Measurements from ENCODE around the gene CHADL. TPM values are rescaled to one million over a fixed set of nuclear protein-coding genes. Genes with fewer than 3 reads are reported as not detected.

Gene CHADL, protein sequence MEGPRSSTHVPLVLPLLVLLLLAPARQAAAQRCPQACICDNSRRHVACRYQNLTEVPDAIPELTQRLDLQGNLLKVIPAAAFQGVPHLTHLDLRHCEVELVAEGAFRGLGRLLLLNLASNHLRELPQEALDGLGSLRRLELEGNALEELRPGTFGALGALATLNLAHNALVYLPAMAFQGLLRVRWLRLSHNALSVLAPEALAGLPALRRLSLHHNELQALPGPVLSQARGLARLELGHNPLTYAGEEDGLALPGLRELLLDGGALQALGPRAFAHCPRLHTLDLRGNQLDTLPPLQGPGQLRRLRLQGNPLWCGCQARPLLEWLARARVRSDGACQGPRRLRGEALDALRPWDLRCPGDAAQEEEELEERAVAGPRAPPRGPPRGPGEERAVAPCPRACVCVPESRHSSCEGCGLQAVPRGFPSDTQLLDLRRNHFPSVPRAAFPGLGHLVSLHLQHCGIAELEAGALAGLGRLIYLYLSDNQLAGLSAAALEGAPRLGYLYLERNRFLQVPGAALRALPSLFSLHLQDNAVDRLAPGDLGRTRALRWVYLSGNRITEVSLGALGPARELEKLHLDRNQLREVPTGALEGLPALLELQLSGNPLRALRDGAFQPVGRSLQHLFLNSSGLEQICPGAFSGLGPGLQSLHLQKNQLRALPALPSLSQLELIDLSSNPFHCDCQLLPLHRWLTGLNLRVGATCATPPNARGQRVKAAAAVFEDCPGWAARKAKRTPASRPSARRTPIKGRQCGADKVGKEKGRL
- total RNA-seq: under 1 TPM in 1 of 2 experiments, not detected in 1; 0.08 TPM

- ChIA-PET CTCF (no interaction called here), POLR2A (interaction anchor here (1.1 kb wide), 1 partner anchor 34 kb away, joined by 3 read pairs; no protein-coding TSS in a partner anchor)
Measured at GRCh38 chr22:41240377-41241132, at the start of gene CHADL. Gene CHADL, minus strand, starts transcription at chr22:41240931. Its CDS starts 50 bp downstream, at chr22:41240881.

- POLR2A ChIA-PET: no interaction called here
Measured at GRCh38 chr22:41289671-41290070, 48.9 kb upstream of the CHADL start.

DNA sequence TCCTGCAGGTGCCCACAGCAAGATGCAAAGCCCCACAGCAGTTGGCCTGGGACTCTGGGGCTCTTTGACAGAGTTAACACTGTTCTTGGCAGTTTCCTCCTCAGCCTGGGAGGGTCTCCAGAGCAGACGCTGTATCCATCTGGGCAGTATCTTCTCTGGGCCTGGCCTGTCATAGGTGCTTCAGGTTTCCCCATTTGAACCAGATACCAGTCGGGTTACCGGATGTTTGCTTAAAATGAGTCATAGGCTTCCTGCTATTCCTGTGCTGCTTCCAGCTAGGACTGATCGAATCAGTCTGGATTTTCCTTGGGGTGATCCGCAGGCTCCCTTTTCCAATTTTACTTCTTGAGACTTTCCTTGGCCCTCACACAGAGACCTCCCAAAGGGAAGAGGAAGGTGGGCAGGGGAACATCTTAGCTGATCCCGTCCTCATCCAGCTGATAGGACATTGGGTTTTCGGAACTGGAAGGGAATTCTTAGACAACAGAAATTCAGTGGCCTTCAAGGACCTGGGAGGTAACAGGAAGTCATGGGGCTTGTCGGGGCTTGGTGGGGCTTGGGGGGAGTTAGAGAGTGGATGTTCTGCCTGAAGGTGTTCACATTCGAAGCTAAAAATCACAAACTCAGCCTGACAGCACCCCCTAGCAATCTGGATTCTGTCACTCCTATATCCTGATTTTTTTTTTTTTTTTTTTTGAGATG is 47.7 kb upstream of the CHADL start:
- POLR2A ChIA-PET: interaction anchor here (0.6 kb wide), 2 partner anchors 167 to 330 kb away, joined by 3 to 4 read pairs; no protein-coding TSS in a partner anchor
- CTCF ChIA-PET: interaction anchor here (0.7 kb wide), 1 partner anchor 318 kb away, joined by 3 read pairs; no protein-coding TSS in a partner anchor

More at GRCh38 chr22:41289671-41290070, 48.9 kb upstream of the CHADL start:
- CTCF ChIA-PET: interaction anchor here (0.8 to 1.7 kb wide), 2 partner anchors 13 to 52 kb away, joined by 4 to 5 read pairs; no protein-coding TSS in a partner anchor

- ChIA-PET CTCF (interaction anchor here (0.7 to 1.6 kb wide), 3 partner anchors 15 to 18 kb away, joined by 3 to 11 read pairs (median 4); partner anchors contain the start of gene ZC3H7B), POLR2A (interaction anchor here (0.6 to 1.9 kb wide), 8 partner anchors 15 to 335 kb away, joined by 3 to 7 read pairs (median 4); partner anchors contain the start of genes POLR3H, RBX1, TEF and ZC3H7B)
Measured at GRCh38 chr22:41286639-41287091, 45.9 kb upstream of the CHADL start.

- POLR2A ChIA-PET: interaction anchor here (0.6 to 1.9 kb wide), 7 partner anchors 15 to 334 kb away, joined by 3 to 7 read pairs (median 4); partner anchors contain the start of genes RBX1, TEF, TOB2 and ZC3H7B
- CTCF ChIA-PET: interaction anchor here (0.7 to 1.6 kb wide), 3 partner anchors 15 to 18 kb away, joined by 3 to 11 read pairs (median 4); partner anchors contain the start of gene ZC3H7B
Measured at GRCh38 chr22:41285820-41286638, 45.3 kb upstream of the CHADL start, which contains the start of gene RANGAP1. Gene RANGAP1, minus strand, starts transcription at chr22:41286187. Its CDS starts 5,143 bp downstream, at chr22:41281044.

DNA sequence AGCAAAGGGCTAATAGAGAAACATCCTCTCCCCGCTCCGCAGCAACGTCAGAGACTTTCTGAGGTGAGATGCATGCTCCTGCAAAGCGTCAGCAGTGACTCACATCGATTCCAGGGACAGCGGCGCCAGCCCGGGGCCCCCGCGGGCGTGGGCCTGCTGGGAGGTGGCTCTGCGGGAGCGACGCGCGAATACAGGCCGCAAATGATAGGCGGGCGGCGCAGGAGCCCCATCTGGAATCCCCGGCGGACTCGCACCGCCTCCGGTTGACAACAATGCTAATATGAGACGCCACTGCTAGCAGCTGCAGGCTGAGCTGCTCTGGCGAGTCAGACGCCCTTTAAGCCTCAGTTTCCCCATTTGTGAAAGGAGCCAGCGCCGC is 44.7 kb upstream of the CHADL start:
- POLR2A ChIA-PET: interaction anchor here (0.6 to 1.9 kb wide), 3 partner anchors 16 to 161 kb away, joined by 3 to 7 read pairs (median 4); partner anchors contain the start of genes TEF, TOB2 and ZC3H7B
- CTCF ChIA-PET: interaction anchor here (1.9 kb wide), 1 partner anchor 363 kb away, joined by 4 read pairs; no protein-coding TSS in a partner anchor

DNA sequence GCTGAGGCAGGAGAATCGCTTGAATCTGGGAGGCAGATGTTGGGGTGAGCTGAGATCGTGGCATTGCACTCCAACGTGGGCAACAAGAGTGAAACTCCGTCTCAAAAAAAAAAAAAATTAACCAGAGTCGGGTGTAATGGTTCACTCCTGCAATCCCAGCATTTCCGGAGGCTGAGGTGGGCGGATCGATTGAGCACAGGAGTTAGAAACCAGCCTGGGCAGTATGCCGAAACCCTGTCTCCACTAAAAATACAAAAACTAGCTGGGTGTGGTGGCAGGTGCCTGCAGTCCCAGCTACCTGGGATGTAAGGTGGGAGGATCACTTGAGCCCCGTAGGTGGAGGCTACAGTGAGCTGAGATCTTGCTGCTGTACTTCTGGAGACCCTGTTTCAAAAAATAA is 43.7 kb upstream of the CHADL start:
- ChIA-PET POLR2A (interaction anchor here (0.6 to 1.9 kb wide), 4 partner anchors 20 to 127 kb away, joined by 3 to 16 read pairs (median 4); partner anchors contain the start of gene TEF), CTCF (interaction anchor here (1.9 kb wide), 1 partner anchor 362 kb away, joined by 4 read pairs; no protein-coding TSS in a partner anchor)

DNA sequence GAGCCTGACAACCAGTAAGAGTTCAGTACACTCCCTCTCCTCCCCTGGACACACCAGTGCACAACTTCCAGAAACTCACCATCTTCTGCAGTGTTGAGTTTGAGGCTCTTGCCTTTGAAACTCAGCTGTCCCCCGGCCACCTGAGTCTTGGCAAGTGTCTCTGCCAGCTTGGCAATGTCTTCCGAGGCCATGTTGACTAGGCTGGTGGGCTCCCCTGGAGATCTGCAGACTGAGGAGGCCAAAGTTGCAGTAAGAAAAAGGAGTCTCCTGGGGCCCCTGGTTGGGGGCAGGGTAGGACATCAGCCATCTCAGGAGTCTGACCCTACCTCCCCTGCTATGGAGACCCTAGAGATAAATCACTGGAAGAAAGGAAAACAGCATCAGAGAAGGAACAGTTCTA is 40.1 kb upstream of the CHADL start:
- ChIA-PET POLR2A (interaction anchor here (0.7 kb wide), 1 partner anchor 1255 kb away, joined by 3 read pairs; no protein-coding TSS in a partner anchor), CTCF (interaction anchor here (1.3 kb wide), 1 partner anchor 358 kb away, joined by 3 read pairs; no protein-coding TSS in a partner anchor)

GRCh38 chr22:41280065-41280464 is 39.3 kb upstream of the CHADL start:
- POLR2A ChIA-PET: interaction anchor here (0.6 to 1.0 kb wide), 2 partner anchors 329 to 1960 kb away, joined by 3 read pairs; partner anchors contain the start of gene RBX1
- CTCF ChIA-PET: interaction anchor here (1.3 kb wide), 1 partner anchor 357 kb away, joined by 3 read pairs; no protein-coding TSS in a partner anchor

- POLR2A ChIA-PET: interaction anchor here (0.7 kb wide), 1 partner anchor 35 kb away, joined by 3 read pairs; no protein-coding TSS in a partner anchor
- CTCF ChIA-PET: no interaction called here
Measured at GRCh38 chr22:41274856-41275255, 34.1 kb upstream of the CHADL start.

DNA sequence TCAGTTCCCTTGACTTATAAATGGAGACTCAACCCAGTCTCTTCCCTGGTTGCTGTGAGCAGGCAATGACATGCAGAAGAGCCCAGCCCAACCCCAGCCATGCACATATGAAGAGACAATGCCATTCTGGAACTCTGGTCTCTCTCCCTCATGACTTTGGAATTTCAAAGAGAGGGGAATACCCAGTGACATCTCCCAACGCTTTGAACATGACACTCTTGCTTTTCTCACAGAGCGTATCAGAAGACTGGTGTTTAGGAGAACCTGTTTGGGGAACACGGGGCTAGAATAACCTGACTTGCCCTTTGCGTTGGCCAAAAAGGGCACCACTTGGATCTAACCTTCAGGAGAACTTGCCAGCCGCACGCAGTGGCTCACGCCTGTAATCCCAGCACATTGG is 32.4 kb upstream of the CHADL start:
- ChIA-PET POLR2A (no interaction called here), CTCF (no interaction called here)

GRCh38 chr22:41271787-41272186 is 31.1 kb upstream of the CHADL start:
- CTCF ChIA-PET: no interaction called here
- POLR2A ChIA-PET: no interaction called here

DNA sequence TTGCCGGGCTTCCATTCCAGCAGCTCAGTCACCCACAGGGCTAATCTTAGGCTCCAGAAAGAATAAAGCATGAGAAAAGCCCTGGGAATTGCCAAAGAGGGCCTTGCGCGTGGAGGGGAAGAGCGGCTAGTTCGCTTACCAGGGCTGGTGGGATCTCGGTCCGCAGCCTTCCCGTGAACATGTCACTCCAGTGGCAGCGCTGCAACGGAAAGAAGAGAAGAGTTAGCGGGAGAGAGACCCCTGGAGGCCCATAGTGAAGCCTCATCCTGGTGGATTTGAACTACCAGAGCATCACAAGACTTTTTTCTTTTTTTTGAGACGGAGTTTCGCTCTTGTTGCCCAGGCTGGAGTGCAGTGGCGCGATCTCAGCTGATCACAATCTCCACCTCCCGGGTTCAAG is 27.2 kb upstream of the CHADL start:
- POLR2A ChIA-PET: no interaction called here
- CTCF ChIA-PET: no interaction called here

DNA sequence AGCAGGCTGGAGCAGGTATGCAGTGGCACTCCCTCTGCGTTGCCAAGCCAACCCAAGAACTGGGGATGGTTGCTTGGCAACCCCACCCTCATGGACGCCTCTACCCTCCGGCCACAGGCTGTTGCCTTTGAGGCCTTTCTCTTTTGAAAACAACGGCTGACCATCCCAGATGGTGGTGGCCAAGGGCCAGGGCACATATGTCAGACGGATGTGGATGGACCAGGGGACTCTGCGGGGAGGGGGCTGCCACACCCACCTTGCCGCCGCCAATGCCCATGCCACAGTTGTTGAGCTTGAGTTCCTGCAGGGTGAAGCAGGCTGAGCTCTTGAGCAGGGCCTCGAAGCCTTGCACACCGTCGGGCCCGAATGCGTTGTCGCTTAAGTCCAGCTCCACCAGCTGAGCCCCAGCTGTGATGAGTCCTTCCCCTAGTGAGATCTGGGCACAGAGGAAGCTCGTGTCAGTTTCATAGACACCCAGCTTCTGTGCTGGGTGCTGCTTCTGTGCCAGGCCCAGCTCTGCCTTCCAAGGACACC is 23.7 kb upstream of the CHADL start:
- ChIA-PET POLR2A (interaction anchor here (0.5 kb wide), 1 partner anchor 20 kb away, joined by 3 read pairs; no protein-coding TSS in a partner anchor), CTCF (interaction anchor here (1.3 kb wide), 1 partner anchor 27 kb away, joined by 3 read pairs; no protein-coding TSS in a partner anchor)

- ChIA-PET POLR2A (interaction anchor here (0.7 kb wide), 1 partner anchor 96 kb away, joined by 3 read pairs; no protein-coding TSS in a partner anchor), CTCF (interaction anchor here (1.3 kb wide), 1 partner anchor 26 kb away, joined by 3 read pairs; no protein-coding TSS in a partner anchor)
Measured at GRCh38 chr22:41263704-41264103, 23.0 kb upstream of the CHADL start.

DNA sequence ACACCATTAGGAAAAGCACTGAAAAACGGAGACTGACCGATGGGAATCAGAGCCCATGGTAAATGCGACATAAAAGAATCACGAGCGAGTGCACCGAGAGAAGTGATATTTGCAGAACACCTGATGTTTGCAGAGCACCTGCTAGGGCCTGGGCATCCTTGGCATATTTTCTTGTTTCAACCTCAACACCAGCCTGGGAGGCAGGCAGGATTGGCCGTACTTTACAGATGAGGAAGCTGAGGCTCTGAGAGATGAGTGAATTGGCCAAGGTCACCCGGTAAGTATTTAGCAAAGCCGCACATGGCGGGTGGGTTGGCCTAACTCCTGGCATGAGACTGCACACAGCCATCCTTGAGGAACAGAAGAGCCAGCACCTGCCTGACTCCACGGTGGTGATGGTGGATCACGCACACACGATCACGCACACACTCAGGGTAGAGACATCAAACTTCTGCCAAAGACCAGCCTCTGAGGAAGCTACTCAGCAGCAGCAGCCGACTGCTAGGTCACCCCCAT is 21.6 kb upstream of the CHADL start:
- POLR2A ChIA-PET: no interaction called here
- CTCF ChIA-PET: no interaction called here

All from activated CD8-positive, alpha-beta memory T cell treated with anti-CD3 and anti-CD28 coated beads for 36 hours (primary cell).